A673 (cell line): ENCODE results near the gene CELSR3. TPM values are rescaled to one million over a fixed set of nuclear protein-coding genes. Genes with fewer than 3 reads are reported as not detected.
A peak's percentile ranks its signal among the peaks of the same experiment; 100 is the strongest.

Experiments used
- BruUV-seq: library from RNA; stranded (reverse); fragments of 400-500 nt; replicated peaks from 2 replicates; lab custom pipeline; 2021; lab: Mats Ljungman, UMichigan
- CTCF ChIA-PET: fragments of 300-600 bp; sonication (Branson Sonifier 250); formaldehyde crosslinking; loops from one replicate; lab custom pipeline; 2022; ENCODE audit warnings: antibody characterized with exemption; lab: Charles Lee
- POLR2A ChIA-PET: fragments of 300-600 bp; sonication (Branson Sonifier 250); formaldehyde crosslinking; loops from one replicate; lab custom pipeline; 2022; ENCODE audit warnings: antibody characterized with exemption; ENCODE audit not compliant: low non-redundant PET; lab: Charles Lee
- DNase-seq: peaks from one replicate; pipeline ENCODE4 v3.0.0-alpha.2; 2015; ENCODE audit warnings: low spot score
- H3K27ac ChIP-seq: fragments of 200-600 bp; sonication (generic); 2 replicates; pipeline ENCODE4 v1.5.1; 2016; ENCODE audit warnings: mixed run types, low read depth, mild to moderate bottlenecking, mixed read lengths, antibody characterized with exemption, low read length; ENCODE audit not compliant: poor library complexity, severe bottlenecking
- H3K27me3 ChIP-seq: fragments of 200-600 bp; sonication (generic); replicated peaks from 2 replicates; pipeline ENCODE4 v1.6.1; 2017; ENCODE audit warnings: mixed run types, low read depth, mild to moderate bottlenecking, mixed read lengths, antibody characterized with exemption, low read length; ENCODE audit not compliant: insufficient read depth, poor library complexity
- H3K36me3 ChIP-seq: fragments of 200-600 bp; sonication (generic); 2 replicates; pipeline ENCODE4 v1.6.1; 2016; ENCODE audit warnings: mixed run types, mild to moderate bottlenecking, mixed read lengths, antibody characterized with exemption, low read length; ENCODE audit not compliant: insufficient read depth, poor library complexity, severe bottlenecking
- H3K4me1 ChIP-seq: fragments of 200-600 bp; sonication (generic); 2 replicates; pipeline ENCODE4 v1.6.1; 2017; ENCODE audit warnings: mixed run types, mild to moderate bottlenecking, mixed read lengths, antibody characterized with exemption, low read length; ENCODE audit not compliant: insufficient read depth, poor library complexity, severe bottlenecking
- H3K4me3 ChIP-seq: fragments of 200-600 bp; sonication (generic); 2 replicates; pipeline ENCODE4 v1.5.1; 2016; ENCODE audit warnings: low read depth, mixed run types, mild to moderate bottlenecking, mixed read lengths, low read length; ENCODE audit not compliant: poor library complexity, severe bottlenecking
- H3K9me3 ChIP-seq: fragments of 200-600 bp; sonication (generic); 2 replicates; pipeline ENCODE4 v1.6.1; 2016; ENCODE audit warnings: mixed run types, low read depth, mild to moderate bottlenecking, mixed read lengths, antibody characterized with exemption, low read length; ENCODE audit not compliant: poor library complexity, severe bottlenecking
- CTCF ChIP-seq: fragments of 300-800, 200-600 bp; sonication (generic); conservative IDR thresholded peaks from 2 replicates; pipeline ENCODE4 v1.5.1; 2017; ENCODE audit warnings: low read depth, mild to moderate bottlenecking, antibody characterized with exemption, low read length, moderate library complexity, mixed read lengths
- EZH2 ChIP-seq: fragments of 200-600 bp; sonication (generic); IDR thresholded peaks from 2 replicates; pipeline ENCODE4 v1.6.1; 2017; ENCODE audit warnings: borderline replicate concordance, low read depth, mild to moderate bottlenecking, mixed read lengths, antibody characterized with exemption, low read length; ENCODE audit not compliant: poor library complexity, severe bottlenecking
- intact Hi-C: fragments of 100-400 bp; cut with micrococcal nuclease; formaldehyde crosslinking; loops from one replicate; pipeline ENCODE4 v1.10.0; 2022; ENCODE audit not compliant: unreplicated experiment
- total RNA-seq: library from RNA; stranded (reverse); gene quantifications from 2 replicates; pipeline ENCODE4 v1.2.3, GENCODE V29; 2021

Gene CELSR3
- total RNA-seq, 1 experiment from 2014 or later = 1.2 TPM

DNA sequence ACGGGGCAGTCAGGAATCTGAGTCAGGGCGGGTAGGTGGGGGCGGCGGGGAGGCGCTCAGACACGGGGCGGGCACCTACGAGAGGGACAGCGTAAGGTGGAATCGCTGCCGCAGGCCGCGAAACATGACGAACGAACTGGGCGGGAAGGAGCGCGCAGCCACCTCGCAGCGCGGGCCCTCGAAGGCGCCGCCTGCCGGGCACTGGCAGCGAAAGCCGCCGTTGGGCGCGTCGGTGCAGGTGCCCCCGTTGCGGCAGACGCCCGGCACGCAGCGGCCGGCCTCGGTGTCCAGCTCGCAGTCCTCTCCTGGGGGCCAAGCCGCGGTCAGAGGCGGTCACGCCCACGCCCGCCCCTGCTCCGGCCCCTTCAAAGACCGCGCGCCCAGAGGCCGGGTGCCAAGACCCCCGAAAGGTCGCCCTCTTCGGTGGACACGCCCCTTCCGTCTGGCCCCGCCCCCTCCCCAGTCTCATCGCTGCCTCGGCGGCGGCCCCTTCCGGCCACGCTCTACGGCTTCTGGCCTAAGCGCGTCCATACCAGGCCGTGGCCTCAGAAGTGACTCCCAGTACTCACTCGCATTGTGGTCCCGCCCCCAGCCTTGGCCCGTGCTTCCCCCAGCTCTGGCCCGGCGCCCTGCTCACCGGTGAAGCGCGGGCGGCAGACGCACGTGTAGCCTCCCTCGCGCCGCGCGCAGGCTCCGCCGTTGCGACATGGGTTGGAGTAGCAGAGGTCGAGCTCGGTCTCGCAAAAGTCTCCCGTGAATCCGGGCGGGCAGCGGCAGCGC lies 6.4 kb downstream of the CELSR3 start:
- Histone ChIP-seq H3K27me3 (no peaks in the 10 kb centered on the region), H3K27ac (no peak overlapping the region), H3K4me3 (peak overlapping the region; percentile 45), H3K9me3 (no peaks in the 10 kb centered on the region), H3K4me1 (no peaks in the 10 kb centered on the region), H3K36me3 (no peaks in the 10 kb centered on the region)
- TF ChIP-seq EZH2 (no peak), CTCF (peak; percentile 39)
- BruUV-seq = no TSS peak
- intact Hi-C loops = no loop called here
- CTCF ChIA-PET = no interaction called here
- peak; percentile 79 for DNase-seq
- POLR2A ChIA-PET = no interaction called here

- H3K36me3 ChIP-seq = no peaks in the 10 kb centered on the region
- no peaks in the 10 kb centered on the region for H3K9me3 ChIP-seq
- CTCF ChIA-PET = no interaction called here
- H3K27ac ChIP-seq = no peak overlapping the region
- no TSS peak for BruUV-seq
- H3K27me3 ChIP-seq = no peaks in the 10 kb centered on the region
- no peak for TF ChIP-seq CTCF
- no peak for TF ChIP-seq EZH2
- no peaks in the 10 kb centered on the region for H3K4me1 ChIP-seq
- peak overlapping the region; percentile 45 for H3K4me3 ChIP-seq
- POLR2A ChIA-PET = no interaction called here
- intact Hi-C loops = no loop called here
- no peak for DNase-seq
Observed at GRCh38 chr3:48655606-48656005, 7.1 kb downstream of the CELSR3 start.

GRCh38 chr3:48655063-48655462 lies 7.6 kb downstream of the CELSR3 start:
- no peak for TF ChIP-seq CTCF
- TF ChIP-seq EZH2 = no peak
- intact Hi-C loops = no loop called here
- Histone ChIP-seq H3K4me3 (no peak overlapping the region), H3K9me3 (no peaks in the 10 kb centered on the region), H3K4me1 (no peaks in the 10 kb centered on the region), H3K36me3 (no peaks in the 10 kb centered on the region), H3K27ac (no peak overlapping the region), H3K27me3 (no peaks in the 10 kb centered on the region)
- BruUV-seq = no TSS peak
- ChIA-PET CTCF (no interaction called here), POLR2A (no interaction called here)
- DNase-seq = no peak
